ENCODE measurements around the gene GLS. TPM values are rescaled to one million over a fixed set of nuclear protein-coding genes. Genes with fewer than 3 reads are reported as not detected.

The GLS gene
- total RNA-seq, 1 experiment from 2014 or later: 97.4 TPM

DNA sequence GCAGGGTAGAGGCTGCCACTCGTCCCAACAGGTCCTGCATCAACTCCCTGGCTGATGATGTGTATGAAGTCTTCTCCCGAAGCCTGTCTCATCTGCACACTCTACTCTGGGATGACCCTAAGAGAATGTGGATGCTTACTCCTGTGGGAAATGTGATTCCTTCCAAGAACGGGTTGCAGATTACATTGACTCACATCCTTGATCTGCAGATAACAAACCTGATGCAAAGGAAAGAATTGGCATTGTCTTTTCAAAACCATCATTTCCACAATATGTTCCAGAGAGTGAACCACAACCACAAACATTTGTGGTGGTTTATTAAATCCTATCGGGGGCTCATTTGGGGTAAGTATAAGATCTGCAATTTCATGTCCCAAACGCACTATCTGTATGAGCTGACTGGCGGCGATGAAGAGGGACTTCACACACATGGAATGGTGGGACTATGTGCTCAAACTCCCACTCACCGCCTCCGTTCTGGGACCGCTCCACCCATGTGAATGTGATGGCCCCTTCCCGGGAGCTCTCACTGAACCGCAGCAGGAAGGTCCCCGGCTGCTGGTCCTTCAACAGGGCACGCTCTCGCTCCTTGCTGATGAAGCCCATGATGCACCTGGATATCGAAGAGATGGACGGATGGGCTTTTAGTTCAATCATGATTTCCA, 97.9 kb downstream of the GLS start:
- peaks cover 82% of the 10 kb centered on the region in 2 experiments for H3K36me3 ChIP-seq (ENCODE audit: control insufficient read depth in 1 of 2, insufficient read depth in 2 of 2, low read length in 2 of 2)
- BruUV-seq (replicated peaks): no TSS peak
- POLR2A ChIA-PET: interaction anchor here (0.7 kb wide), 1 partner anchor 36 kb away, joined by 3 read pairs; no protein-coding TSS in a partner anchor

More for the DNA sequence above, 97.9 kb downstream of the GLS start:
- Histone ChIP-seq H4K20me1 (ENCODE audit: insufficient read depth) (no peaks in the 10 kb centered on the region), H3K27ac (ENCODE audit: low read depth, low read length) (no peak overlapping the region), H3K4me2 (ENCODE audit: low read length) (no peak overlapping the region), H2AFZ (ENCODE audit: low read depth, low read length, poor library complexity, severe bottlenecking) (no peak overlapping the region), H3K4me3 (replicated peaks in 1 of 2; ENCODE audit: low read depth in 1 of 2, low read length in 2 of 2) (no peak overlapping the region), H3K9me3 (ENCODE audit: control insufficient read depth in 1 of 2, insufficient read depth in 1 of 2, low read depth in 1 of 2, low read length in 2 of 2) (no peaks in the 10 kb centered on the region), H3K27me3 (ENCODE audit: insufficient read depth, low read length) (no peaks in the 10 kb centered on the region), H3K9me2 (ENCODE audit: insufficient read depth) (no peaks in the 10 kb centered on the region), H3K4me1 (ENCODE audit: control insufficient read depth in 1 of 2, insufficient read depth in 2 of 2, low read length in 2 of 2) (no peaks in the 10 kb centered on the region), H3K9ac (ENCODE audit: low read length) (no peak overlapping the region), H3K79me2 (ENCODE audit: insufficient read depth, low read length) (no peaks in the 10 kb centered on the region)
- ChIA-PET RAD21 (ENCODE audit: low non-redundant PET in 1 of 2, low total read pairs in 2 of 2, uncharacterized antibody in 2 of 2, unreplicated experiment in 2 of 2) (no interaction called here), CTCF (no interaction called here)
- ATAC-seq: no peak
- intact Hi-C loops (cut with micrococcal nuclease): no loop called here
- DNase-seq (ENCODE audit: low read depth, low spot score): no peak
- TF ChIP-seq EZH2 (IDR thresholded peaks at IDR 0.05): no peak
- no peak for TF ChIP-seq FOSL1 (IDR thresholded peaks at IDR 0.05; ENCODE audit: low read depth)
- no peak for TF ChIP-seq ZFX (IDR thresholded peaks at IDR 0.05)
- TF ChIP-seq YY1 (IDR thresholded peaks at IDR 0.05; ENCODE audit: extremely low read depth, insufficient replicate concordance, low read depth, low read length): no peak
- TF ChIP-seq, protein P1, sequence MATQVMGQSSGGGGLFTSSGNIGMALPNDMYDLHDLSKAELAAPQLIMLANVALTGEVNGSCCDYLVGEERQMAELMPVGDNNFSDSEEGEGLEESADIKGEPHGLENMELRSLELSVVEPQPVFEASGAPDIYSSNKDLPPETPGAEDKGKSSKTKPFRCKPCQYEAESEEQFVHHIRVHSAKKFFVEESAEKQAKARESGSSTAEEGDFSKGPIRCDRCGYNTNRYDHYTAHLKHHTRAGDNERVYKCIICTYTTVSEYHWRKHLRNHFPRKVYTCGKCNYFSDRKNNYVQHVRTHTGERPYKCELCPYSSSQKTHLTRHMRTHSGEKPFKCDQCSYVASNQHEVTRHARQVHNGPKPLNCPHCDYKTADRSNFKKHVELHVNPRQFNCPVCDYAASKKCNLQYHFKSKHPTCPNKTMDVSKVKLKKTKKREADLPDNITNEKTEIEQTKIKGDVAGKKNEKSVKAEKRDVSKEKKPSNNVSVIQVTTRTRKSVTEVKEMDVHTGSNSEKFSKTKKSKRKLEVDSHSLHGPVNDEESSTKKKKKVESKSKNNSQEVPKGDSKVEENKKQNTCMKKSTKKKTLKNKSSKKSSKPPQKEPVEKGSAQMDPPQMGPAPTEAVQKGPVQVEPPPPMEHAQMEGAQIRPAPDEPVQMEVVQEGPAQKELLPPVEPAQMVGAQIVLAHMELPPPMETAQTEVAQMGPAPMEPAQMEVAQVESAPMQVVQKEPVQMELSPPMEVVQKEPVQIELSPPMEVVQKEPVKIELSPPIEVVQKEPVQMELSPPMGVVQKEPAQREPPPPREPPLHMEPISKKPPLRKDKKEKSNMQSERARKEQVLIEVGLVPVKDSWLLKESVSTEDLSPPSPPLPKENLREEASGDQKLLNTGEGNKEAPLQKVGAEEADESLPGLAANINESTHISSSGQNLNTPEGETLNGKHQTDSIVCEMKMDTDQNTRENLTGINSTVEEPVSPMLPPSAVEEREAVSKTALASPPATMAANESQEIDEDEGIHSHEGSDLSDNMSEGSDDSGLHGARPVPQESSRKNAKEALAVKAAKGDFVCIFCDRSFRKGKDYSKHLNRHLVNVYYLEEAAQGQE (IDR thresholded peaks at IDR 0.05; ENCODE audit: low read depth): no peak
- TF ChIP-seq ZBTB33 (IDR thresholded peaks at IDR 0.05; ENCODE audit: extremely low read depth, insufficient replicate concordance, low read length): no peak
- TF ChIP-seq ATF3 (IDR thresholded peaks at IDR 0.05): no peak
- TF ChIP-seq SIN3A (IDR thresholded peaks at IDR 0.05; ENCODE audit: low read depth): no peak

Data from HCT116 (cell line).